PC-3 (cell line): ENCODE data around the gene ATXN2L. TPM values are rescaled to one million over a fixed set of nuclear protein-coding genes. Genes with fewer than 3 reads are reported as not detected.
"Not testable (repeated sequence)": the region's sequence is repeated elsewhere in the genome, so short reads cannot be mapped to it uniquely, and the experiment has no call there.

Source experiments
- ATAC-seq: fragments of 200-7000 bp; cut with Tn5 transposase; 2 replicates; pipeline ENCODE4 v1.9.1; 2020; ENCODE audit warnings: mild to moderate bottlenecking, moderate library complexity
- BruUV-seq: library from RNA; stranded (reverse); fragments of 400-500 nt; replicated peaks from 2 replicates; lab custom pipeline; 2021; lab: Mats Ljungman, UMichigan
- CTCF ChIA-PET: fragments of 300-600 bp; sonication (Branson Sonifier 250); formaldehyde crosslinking; loops from one replicate; lab custom pipeline; 2022; ENCODE audit warnings: antibody characterized with exemption; lab: Charles Lee
- POLR2A ChIA-PET: fragments of 300-600 bp; sonication (Branson Sonifier 250); formaldehyde crosslinking; loops from one replicate; lab custom pipeline; 2022; ENCODE audit warnings: antibody characterized with exemption; ENCODE audit not compliant: unreplicated experiment; lab: Charles Lee
- DNase-seq: peaks from one replicate; pipeline ENCODE4 v3.0.0-alpha.2; 2015
- H2AFZ ChIP-seq: fragments of 300-600 bp; sonication (generic); 2 replicates; pipeline ENCODE4 v1.6.0; 2016; ENCODE audit warnings: antibody characterized with exemption, low read length
- H3F3A ChIP-seq: fragments of 300-600 bp; sonication (generic); one replicate; pipeline ENCODE4 v1.6.0; 2017; ENCODE audit warnings: antibody characterized with exemption, low read length, control low read depth, mild to moderate bottlenecking; ENCODE audit not compliant: unreplicated experiment
- H3K27ac ChIP-seq: fragments of 300-600 bp; sonication (generic); 2 replicates; pipeline ENCODE4 v1.5.1; 2016; ENCODE audit warnings: mild to moderate bottlenecking, low read length
- H3K27me3 ChIP-seq: fragments of 300-600 bp; sonication (generic); 2 replicates; pipeline ENCODE4 v1.6.1; 2016; ENCODE audit warnings: low read length, mixed read lengths
- H3K36me3 ChIP-seq: fragments of 300-600 bp; sonication (generic); 2 replicates; pipeline ENCODE4 v1.6.1; 2016; ENCODE audit warnings: low read depth, mixed run types, low read length, mixed read lengths
- H3K4me1 ChIP-seq: fragments of 300-600 bp; sonication (generic); 2 replicates; pipeline ENCODE4 v1.5.1; 2016; ENCODE audit warnings: low read length; ENCODE audit not compliant: insufficient read depth
- H3K4me2 ChIP-seq: fragments of 300-600 bp; sonication (generic); 2 replicates; pipeline ENCODE4 v1.6.0; 2016; ENCODE audit warnings: low read length
- H3K4me3 ChIP-seq: fragments of 300-600 bp; sonication (generic); 2 replicates; pipeline ENCODE4 v1.5.1; 2016; ENCODE audit warnings: mild to moderate bottlenecking, low read length, mixed read lengths
- H3K79me2 ChIP-seq: fragments of 300-600 bp; sonication (generic); 2 replicates; pipeline ENCODE4 v1.6.1; 2017; ENCODE audit warnings: low read length, mixed read lengths
- H3K9ac ChIP-seq: fragments of 300-600 bp; sonication (generic); 2 replicates; pipeline ENCODE4 v1.6.0; 2016; ENCODE audit warnings: mild to moderate bottlenecking, low read length
- H3K9me2 ChIP-seq: fragments of 300-600 bp; sonication (generic); replicated peaks from 2 replicates; pipeline ENCODE4 v1.6.1; 2016; ENCODE audit warnings: mixed run types, low read length, mixed read lengths
- H3K9me3 ChIP-seq: fragments of 300-600 bp; sonication (generic); 2 replicates; pipeline ENCODE4 v1.6.1; 2016; ENCODE audit warnings: low read length, mixed read lengths
- H4K20me1 ChIP-seq: fragments of 300-600 bp; sonication (generic); 2 replicates; pipeline ENCODE4 v1.6.1; 2016; ENCODE audit warnings: low read length, mixed read lengths
- intact Hi-C: fragments of 100-400 bp; cut with micrococcal nuclease; formaldehyde crosslinking; loops from 2 replicates; pipeline ENCODE4 v1.9.0; 2023
- total RNA-seq: library from RNA; depleted of rRNA; stranded (reverse); fragments of >200 nt; gene quantifications from 2 replicates; pipeline ENCODE4 v1.2.3, GENCODE V29; 2014
- TF ChIP-seq, protein P1 (sequence below): fragments of 300-600 bp; sonication (generic); conservative IDR thresholded peaks from 2 replicates; pipeline ENCODE4 v1.5.1; 2017; ENCODE audit warnings: antibody characterized with exemption, low read depth, mild to moderate bottlenecking, low read length

ATXN2L gene
- total RNA-seq, 1 experiment from 2014 or later = 65.8 TPM

DNA sequence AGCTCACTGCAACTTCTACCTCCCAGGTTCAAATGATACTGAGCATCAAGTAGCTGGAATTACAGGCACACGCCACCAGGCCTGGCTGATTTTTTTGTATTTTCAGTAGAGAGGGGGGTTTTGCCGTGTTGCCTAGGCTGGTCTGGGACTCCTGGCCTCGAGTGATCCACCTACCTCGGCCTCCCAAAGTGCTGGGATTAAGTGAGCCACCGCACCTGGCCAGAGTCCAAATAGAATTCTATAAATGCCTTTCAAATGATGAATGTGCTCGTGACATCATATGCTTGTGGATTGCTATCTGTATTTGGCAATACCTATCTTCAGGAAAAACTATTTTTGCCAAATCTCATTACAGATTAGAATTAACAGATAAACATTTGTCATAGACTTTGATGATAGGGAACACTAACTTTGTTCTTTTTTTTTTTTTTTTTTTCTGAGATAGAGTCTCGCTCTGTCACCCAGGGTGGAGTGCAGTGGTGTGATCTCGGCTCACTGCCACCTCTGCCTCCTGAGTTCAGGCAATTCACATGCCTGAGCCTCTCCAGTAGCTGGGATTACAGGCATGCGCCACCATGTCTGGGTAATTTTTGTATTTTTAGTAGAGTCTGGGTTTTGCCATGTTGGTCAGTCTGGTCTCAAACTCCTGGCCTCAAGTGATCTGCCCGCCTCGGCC, 15.2 kb upstream of the ATXN2L start:
- H3K27ac ChIP-seq, H3K4me2 ChIP-seq, intact Hi-C loops, H3K9ac ChIP-seq, H3K36me3 ChIP-seq, DNase-seq, H3K9me3 ChIP-seq, H3F3A ChIP-seq, H3K27me3 ChIP-seq, H3K9me2 ChIP-seq, H3K79me2 ChIP-seq, H4K20me1 ChIP-seq, BruUV-seq, H3K4me1 ChIP-seq, H3K4me3 ChIP-seq, CTCF ChIA-PET, H2AFZ ChIP-seq, POLR2A ChIA-PET: not testable (repeated sequence)
- ATAC-seq = peak; percentile 39

- DNase-seq (no peak), ATAC-seq (no peak)
- BruUV-seq = no TSS peak
- TF ChIP-seq, protein P1, sequence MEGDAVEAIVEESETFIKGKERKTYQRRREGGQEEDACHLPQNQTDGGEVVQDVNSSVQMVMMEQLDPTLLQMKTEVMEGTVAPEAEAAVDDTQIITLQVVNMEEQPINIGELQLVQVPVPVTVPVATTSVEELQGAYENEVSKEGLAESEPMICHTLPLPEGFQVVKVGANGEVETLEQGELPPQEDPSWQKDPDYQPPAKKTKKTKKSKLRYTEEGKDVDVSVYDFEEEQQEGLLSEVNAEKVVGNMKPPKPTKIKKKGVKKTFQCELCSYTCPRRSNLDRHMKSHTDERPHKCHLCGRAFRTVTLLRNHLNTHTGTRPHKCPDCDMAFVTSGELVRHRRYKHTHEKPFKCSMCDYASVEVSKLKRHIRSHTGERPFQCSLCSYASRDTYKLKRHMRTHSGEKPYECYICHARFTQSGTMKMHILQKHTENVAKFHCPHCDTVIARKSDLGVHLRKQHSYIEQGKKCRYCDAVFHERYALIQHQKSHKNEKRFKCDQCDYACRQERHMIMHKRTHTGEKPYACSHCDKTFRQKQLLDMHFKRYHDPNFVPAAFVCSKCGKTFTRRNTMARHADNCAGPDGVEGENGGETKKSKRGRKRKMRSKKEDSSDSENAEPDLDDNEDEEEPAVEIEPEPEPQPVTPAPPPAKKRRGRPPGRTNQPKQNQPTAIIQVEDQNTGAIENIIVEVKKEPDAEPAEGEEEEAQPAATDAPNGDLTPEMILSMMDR = no peak
- ChIA-PET POLR2A (no interaction called here), CTCF (no interaction called here)
- Histone ChIP-seq H3K27ac (no peak overlapping the region), H3K9me3 (no peaks in the 10 kb centered on the region), H3F3A (no peaks in the 10 kb centered on the region), H4K20me1 (peaks cover 7% of the 10 kb centered on the region), H3K4me3 (no peak overlapping the region), H3K79me2 (peaks cover 26% of the 10 kb centered on the region), H3K27me3 (no peaks in the 10 kb centered on the region), H3K36me3 (peaks cover under 1% of the 10 kb centered on the region; the same call in 1 of the 2 replicates), H3K9me2 (no peaks in the 10 kb centered on the region), H3K4me2 (no peak overlapping the region), H2AFZ (no peak overlapping the region), H3K9ac (no peak overlapping the region), H3K4me1 (peaks cover 8% of the 10 kb centered on the region)
- intact Hi-C loops = loop anchor here (5.0 kb wide), 1 partner anchor 127 kb away; no protein-coding TSS in a partner anchor
Measured at GRCh38 chr16:28820016-28820415, 2.8 kb upstream of the ATXN2L start.

DNA sequence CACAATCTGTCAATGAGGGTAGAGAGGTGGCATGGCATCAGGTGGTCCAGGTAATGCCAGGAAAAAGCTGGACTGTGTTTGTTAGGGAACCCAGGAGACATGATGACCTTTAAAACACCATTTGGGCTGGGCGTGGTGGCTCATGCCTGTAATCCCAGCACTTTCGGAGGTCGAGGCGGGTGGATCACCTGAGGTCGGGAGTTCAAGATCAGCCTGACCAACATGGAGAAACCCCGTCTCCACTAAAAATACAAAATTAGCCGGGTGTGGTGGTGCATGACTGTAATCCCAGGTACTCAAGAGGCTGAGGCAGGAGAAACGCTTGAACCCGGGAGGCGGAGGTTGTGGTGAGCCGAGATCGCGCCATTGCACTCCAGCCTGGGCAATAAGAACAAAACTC, 2.3 kb upstream of the ATXN2L start:
- intact Hi-C loops = loop anchor here (5.0 kb wide), 1 partner anchor 127 kb away; no protein-coding TSS in a partner anchor
- DNase-seq, H3F3A ChIP-seq, H3K27me3 ChIP-seq, H3K36me3 ChIP-seq, H3K9me2 ChIP-seq, ATAC-seq, BruUV-seq, CTCF ChIA-PET, POLR2A ChIA-PET, H3K4me3 ChIP-seq, H3K9ac ChIP-seq, H2AFZ ChIP-seq, H3K4me2 ChIP-seq, H3K9me3 ChIP-seq, H3K27ac ChIP-seq: not testable (repeated sequence)
- Histone ChIP-seq H4K20me1 (peaks cover 12% of the 10 kb centered on the region), H3K4me1 (peaks cover 13% of the 10 kb centered on the region), H3K79me2 (peaks cover 31% of the 10 kb centered on the region)
